T-helper 1 cell treated with Interleukin-12 subunit alpha and Interleukin-12 subunit beta and Interleukin-4 antibody, amounts not matched to agents 30 μg/mL and 1 μg/mL, for 36 hours (primary cell): ENCODE measurements around the gene PTPRN2.
"Not testable (repeated sequence)": the region's sequence is repeated elsewhere in the genome, so short reads cannot be mapped to it uniquely, and the experiment has no call there.

Source experiments
- H3K27ac Mint-ChIP-seq: one replicate; pipeline ENCODE4 v1.8.0; 2021; ENCODE audit warnings: mild to moderate bottlenecking, mixed read lengths
- H3K27me3 Mint-ChIP-seq: one replicate; pipeline ENCODE4 v1.8.0; 2021; ENCODE audit warnings: low read depth, mixed read lengths
- H3K36me3 Mint-ChIP-seq: one replicate; pipeline ENCODE4 v1.8.0; 2021; ENCODE audit warnings: low read depth, mixed read lengths
- H3K4me1 Mint-ChIP-seq: one replicate; pipeline ENCODE4 v1.8.0; 2021; ENCODE audit warnings: low read depth, mixed read lengths
- H3K4me3 Mint-ChIP-seq: one replicate; pipeline ENCODE4 v1.8.0; 2021; ENCODE audit warnings: mild to moderate bottlenecking, moderate library complexity, mixed read lengths
- H3K9me3 Mint-ChIP-seq: one replicate; pipeline ENCODE4 v1.8.0; 2021; ENCODE audit warnings: mixed read lengths

PTPRN2 gene

GRCh38 chr7:157595086-157595855, 992.4 kb downstream of the PTPRN2 start:
- Mint-ChIP-seq H3K27me3 (no peaks in the 10 kb centered on the region), H3K4me1 (no peaks in the 10 kb centered on the region)

DNA sequence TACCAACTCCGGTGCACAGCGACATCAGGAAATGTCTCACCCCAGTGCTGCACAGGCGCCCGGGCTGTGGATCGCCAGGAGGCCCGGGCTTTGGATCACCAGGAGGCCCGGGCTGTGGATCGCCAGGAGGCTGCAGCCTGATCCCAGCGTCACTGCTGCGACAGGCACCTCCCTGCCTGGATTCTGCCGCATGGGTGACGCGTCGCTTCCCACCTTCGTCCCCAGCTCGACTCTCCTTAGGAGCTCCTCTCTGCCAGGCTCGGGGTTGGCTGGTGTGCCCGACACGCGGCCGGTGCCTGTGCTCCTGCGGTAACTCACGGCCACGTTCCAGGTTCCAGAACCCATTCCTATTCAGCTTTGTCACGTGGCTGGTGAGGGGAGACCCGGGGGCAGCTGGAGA, 993.3 kb downstream of the PTPRN2 start:
- H3K27ac Mint-ChIP-seq: no peak overlapping the region
- H3K36me3 Mint-ChIP-seq: no peaks in the 10 kb centered on the region
- no peaks in the 10 kb centered on the region for H3K4me1 Mint-ChIP-seq
- no peak overlapping the region for H3K4me3 Mint-ChIP-seq
- H3K9me3 Mint-ChIP-seq: no peaks in the 10 kb centered on the region
- H3K27me3 Mint-ChIP-seq: no peaks in the 10 kb centered on the region

More at GRCh38 chr7:157595086-157595855, 992.4 kb downstream of the PTPRN2 start:
- peak overlapping the region; percentile 26 for H3K27ac Mint-ChIP-seq
- no peaks in the 10 kb centered on the region for H3K36me3 Mint-ChIP-seq
- no peaks in the 10 kb centered on the region for H3K9me3 Mint-ChIP-seq
- no peak overlapping the region for H3K4me3 Mint-ChIP-seq

DNA sequence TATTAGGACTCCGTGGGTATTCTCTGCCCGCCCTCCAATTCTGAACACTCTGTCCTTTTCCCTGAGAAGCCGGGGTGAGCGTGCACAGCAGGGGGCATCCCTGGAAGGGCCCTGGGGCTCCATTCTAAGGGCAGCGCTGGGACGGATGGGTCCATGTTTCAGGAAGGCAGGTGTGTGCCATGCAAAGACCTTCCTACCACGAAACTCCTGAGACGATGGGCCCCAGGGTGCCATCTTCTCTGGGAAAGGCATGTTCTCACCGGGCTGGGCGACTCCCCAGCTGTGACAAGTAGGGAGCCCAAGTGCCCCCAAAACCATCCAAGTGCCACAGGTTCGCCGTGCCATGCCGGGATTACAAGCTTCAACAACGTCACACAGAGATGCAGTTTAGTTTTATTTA, 994.1 kb downstream of the PTPRN2 start:
- H3K27ac Mint-ChIP-seq: no peak overlapping the region
- H3K36me3 Mint-ChIP-seq: no peaks in the 10 kb centered on the region
- no peak overlapping the region for H3K4me3 Mint-ChIP-seq
- no peaks in the 10 kb centered on the region for H3K4me1 Mint-ChIP-seq
- no peaks in the 10 kb centered on the region for H3K9me3 Mint-ChIP-seq
- no peaks in the 10 kb centered on the region for H3K27me3 Mint-ChIP-seq

GRCh38 chr7:157592636-157593320, 994.8 kb downstream of the PTPRN2 start:
- not testable (repeated sequence) for H3K4me3 Mint-ChIP-seq, H3K9me3 Mint-ChIP-seq, H3K4me1 Mint-ChIP-seq, H3K27ac Mint-ChIP-seq, H3K36me3 Mint-ChIP-seq, H3K27me3 Mint-ChIP-seq

GRCh38 chr7:157590526-157590925, 997.1 kb downstream of the PTPRN2 start:
- no peaks in the 10 kb centered on the region for H3K9me3 Mint-ChIP-seq
- no peak overlapping the region for H3K4me3 Mint-ChIP-seq
- H3K4me1 Mint-ChIP-seq: peaks cover 3% of the 10 kb centered on the region
- peaks cover under 1% of the 10 kb centered on the region for H3K36me3 Mint-ChIP-seq
- peaks cover 4% of the 10 kb centered on the region for H3K27me3 Mint-ChIP-seq
- no peak overlapping the region for H3K27ac Mint-ChIP-seq

GRCh38 chr7:157589680-157590079, 997.9 kb downstream of the PTPRN2 start:
- Mint-ChIP-seq H3K27me3 (peaks cover 12% of the 10 kb centered on the region), H3K36me3 (peaks cover 2% of the 10 kb centered on the region), H3K27ac (no peak overlapping the region), H3K9me3 (no peaks in the 10 kb centered on the region), H3K4me1 (peaks cover 7% of the 10 kb centered on the region), H3K4me3 (no peak overlapping the region)

DNA sequence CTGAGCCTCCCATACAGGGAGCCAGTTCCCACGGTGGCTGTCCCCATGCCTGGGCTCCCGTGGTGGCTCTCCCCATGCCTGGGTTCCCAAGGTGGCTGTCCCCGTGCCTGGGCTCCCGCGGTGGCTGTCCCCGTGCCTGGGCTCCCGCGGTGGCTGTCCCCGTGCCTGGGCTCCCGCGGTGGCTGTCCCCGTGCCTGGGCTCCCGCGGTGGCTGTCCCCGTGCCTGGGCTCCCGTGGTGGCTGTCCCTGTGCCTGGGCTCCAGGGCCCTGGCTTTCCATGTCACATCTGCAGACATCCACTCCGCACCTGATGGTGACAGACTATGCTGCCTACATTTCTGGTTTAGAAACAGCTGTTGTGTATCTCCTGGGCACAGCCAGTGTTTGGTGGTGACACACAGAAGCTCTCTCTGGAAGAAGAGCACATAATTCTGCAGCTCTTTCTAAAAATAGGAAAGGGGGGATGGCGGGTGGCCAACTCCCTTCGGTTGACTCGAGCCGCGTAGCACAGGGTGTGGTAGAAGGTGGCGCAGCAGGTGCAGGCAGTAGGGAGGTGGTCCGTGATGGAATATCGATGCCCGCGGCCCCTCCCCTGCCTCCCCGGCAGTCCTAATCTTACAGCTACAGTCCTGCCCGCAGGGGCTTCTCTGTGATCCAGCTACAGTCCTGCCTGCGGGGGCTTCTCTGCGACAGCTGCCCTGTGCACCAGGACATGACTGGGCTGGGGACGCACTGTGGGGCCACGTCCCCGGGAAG, 999.6 kb downstream of the PTPRN2 start:
- no peak overlapping the region for H3K4me3 Mint-ChIP-seq
- no peaks in the 10 kb centered on the region for H3K9me3 Mint-ChIP-seq
- H3K27me3 Mint-ChIP-seq: peaks cover 28% of the 10 kb centered on the region
- no peak overlapping the region for H3K27ac Mint-ChIP-seq
- peaks cover 2% of the 10 kb centered on the region for H3K36me3 Mint-ChIP-seq
- peaks cover 7% of the 10 kb centered on the region for H3K4me1 Mint-ChIP-seq

DNA sequence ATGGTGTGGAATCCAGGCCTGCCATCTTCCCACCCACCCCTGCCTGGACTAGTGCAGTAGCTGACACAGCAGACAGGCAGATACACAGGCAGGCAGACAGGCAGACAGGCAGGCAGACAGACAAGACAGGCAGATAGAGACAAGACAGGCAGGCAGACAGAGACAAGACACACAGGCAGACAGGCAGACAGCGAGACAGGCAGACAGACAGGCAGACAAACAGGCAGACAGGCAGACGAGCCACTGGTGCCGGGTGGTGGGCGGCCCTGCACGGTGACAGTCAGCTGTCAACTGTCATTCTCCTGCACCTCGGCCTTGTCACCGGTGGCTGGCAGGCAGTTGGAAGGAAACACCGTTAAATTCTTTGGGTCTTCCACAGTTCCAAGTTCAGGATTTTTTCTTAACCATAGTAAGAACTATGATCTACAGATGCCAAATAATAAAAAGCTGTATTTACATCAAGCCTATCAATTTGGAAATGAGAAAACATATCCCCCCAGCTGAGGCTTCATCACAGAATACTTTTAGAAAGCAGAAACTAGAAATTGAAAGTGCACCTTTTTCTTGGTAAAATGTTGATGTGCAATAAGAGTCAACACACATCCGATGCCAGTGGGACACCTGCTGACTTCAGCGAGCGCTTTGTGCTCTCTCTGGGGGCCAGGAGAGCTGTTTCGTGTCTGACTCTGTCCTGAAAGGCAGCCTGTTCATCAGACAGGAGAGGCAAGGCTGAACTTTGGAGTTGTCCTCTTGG, 1000.4 kb downstream of the PTPRN2 start:
- H3K27me3 Mint-ChIP-seq: peaks cover 30% of the 10 kb centered on the region
- H3K4me1 Mint-ChIP-seq: peaks cover 7% of the 10 kb centered on the region
- peaks cover 2% of the 10 kb centered on the region for H3K36me3 Mint-ChIP-seq
- no peak overlapping the region for H3K27ac Mint-ChIP-seq
- H3K4me3 Mint-ChIP-seq: no peak overlapping the region
- H3K9me3 Mint-ChIP-seq: no peaks in the 10 kb centered on the region

DNA sequence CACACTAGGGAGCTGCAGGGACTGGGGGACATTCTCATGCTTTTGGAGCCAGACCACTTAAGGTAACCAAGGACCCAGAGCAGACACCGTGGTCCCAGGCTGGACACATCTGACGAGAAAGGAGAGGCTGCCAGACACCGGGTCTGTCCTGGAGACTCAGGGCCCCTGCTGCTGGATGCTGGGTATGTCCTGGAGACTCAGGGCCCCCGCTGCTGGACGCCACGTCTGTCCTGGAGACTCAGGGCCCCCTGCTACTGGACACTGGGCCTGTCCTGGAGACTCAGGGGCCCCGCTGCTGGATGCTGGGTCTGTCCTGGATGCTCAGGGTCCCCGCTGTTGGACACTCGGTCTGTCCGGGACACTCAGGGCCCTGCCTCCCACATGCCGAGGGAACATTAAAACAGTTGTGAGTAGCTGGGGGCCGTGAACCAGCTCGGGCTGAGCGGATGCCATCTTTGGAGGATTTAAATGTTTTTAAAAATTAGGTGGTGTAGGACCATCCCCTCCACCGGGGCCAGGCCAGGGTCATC, 1001.1 kb downstream of the PTPRN2 start:
- Mint-ChIP-seq H3K27ac (no peak overlapping the region), H3K9me3 (no peaks in the 10 kb centered on the region), H3K4me3 (no peak overlapping the region), H3K4me1 (peaks cover 7% of the 10 kb centered on the region), H3K27me3 (peaks cover 30% of the 10 kb centered on the region), H3K36me3 (peaks cover 2% of the 10 kb centered on the region)

DNA sequence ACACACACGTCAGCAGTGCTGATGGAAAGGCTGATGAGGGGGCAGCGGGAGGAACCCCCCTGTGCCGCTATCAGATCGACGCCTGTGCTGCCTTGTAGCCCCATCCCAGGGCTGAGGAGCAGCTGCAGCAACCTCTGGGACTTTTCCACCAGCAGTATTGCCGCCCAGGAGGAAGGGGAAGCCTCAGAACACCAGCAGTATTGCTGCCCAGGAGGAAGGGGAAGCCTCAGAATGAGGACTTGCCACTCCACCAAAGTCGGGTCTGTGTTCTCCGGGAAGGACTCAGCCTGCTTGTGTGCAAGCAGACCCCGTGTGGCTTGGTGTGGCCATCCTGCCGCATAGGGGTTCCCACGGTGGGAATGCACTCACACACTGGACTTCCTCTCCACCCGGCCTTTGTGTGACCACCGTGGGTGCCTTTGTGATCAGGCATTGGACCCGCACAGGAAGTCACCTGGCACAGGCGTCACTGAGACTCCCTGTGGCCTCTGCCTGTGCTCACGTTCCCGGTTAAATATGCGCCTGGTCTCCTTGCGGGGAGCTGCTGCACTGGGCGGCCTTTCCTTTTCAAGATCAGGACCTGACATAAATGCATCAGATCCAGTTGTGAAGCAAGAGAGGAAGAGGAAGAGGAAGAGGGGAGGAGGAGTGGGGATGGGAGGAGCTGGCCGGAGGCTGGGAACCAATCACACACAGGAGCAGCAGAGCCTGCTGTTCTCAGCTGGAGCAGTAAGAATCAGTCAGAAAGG, 1002.3 kb downstream of the PTPRN2 start:
- Mint-ChIP-seq H3K4me1 (peaks cover 7% of the 10 kb centered on the region), H3K9me3 (no peaks in the 10 kb centered on the region), H3K36me3 (peaks cover 2% of the 10 kb centered on the region), H3K27ac (no peak overlapping the region), H3K4me3 (peak overlapping the region; percentile 67), H3K27me3 (peaks cover 30% of the 10 kb centered on the region)

- H3K4me1 Mint-ChIP-seq: peaks cover 7% of the 10 kb centered on the region
- H3K36me3 Mint-ChIP-seq: peaks cover 2% of the 10 kb centered on the region
- no peaks in the 10 kb centered on the region for H3K9me3 Mint-ChIP-seq
- peaks cover 33% of the 10 kb centered on the region for H3K27me3 Mint-ChIP-seq
- no peak overlapping the region for H3K4me3 Mint-ChIP-seq
- peak overlapping the region; percentile 56 for H3K27ac Mint-ChIP-seq
Measured at GRCh38 chr7:157584420-157584819, 1003.2 kb downstream of the PTPRN2 start.

DNA sequence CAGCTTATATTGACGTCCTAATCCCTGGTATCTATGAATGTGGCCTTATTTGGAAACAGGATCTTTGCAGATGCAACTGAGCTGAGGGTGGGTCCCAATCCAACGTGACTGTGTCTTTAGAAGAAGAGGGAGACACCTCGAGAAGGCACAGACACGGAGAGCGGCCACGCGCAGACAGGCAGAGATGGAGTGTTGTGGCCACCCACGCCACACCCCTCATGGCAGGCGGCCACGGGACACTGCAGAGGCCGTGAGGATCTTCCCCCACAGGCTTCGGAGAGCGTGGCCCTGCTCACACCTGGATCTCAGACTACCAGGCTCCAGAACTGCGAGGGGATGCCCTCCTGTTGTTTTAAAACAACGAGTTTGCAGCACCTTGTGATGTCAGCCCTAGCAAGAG, 1005.9 kb downstream of the PTPRN2 start:
- Mint-ChIP-seq H3K27ac (no peak overlapping the region), H3K4me3 (no peak overlapping the region), H3K27me3 (peaks cover 41% of the 10 kb centered on the region), H3K36me3 (peaks cover 2% of the 10 kb centered on the region), H3K9me3 (no peaks in the 10 kb centered on the region), H3K4me1 (peaks cover 5% of the 10 kb centered on the region)

DNA sequence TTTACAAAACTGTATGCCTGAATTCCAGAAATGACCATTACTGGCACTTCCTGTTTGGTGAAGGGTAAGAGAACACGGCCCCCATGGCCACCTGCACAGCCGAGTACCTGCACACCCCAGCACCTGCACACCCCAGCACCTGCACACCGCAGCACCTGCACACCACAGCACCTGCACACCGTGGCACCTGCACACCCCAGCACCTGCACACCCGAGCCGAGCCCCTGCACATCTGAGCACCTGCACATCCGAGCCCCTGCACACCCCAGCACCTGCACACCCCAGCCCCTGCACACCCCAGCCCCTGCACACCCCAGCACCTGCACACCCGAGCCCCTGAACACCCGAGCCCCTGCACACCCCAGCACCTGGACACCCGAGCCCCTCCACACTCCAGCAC, 1007.3 kb downstream of the PTPRN2 start:
- peaks cover 44% of the 10 kb centered on the region for H3K27me3 Mint-ChIP-seq
- no peak overlapping the region for H3K27ac Mint-ChIP-seq
- H3K4me3 Mint-ChIP-seq: no peak overlapping the region
- H3K9me3 Mint-ChIP-seq: no peaks in the 10 kb centered on the region
- H3K4me1 Mint-ChIP-seq: peaks cover 9% of the 10 kb centered on the region
- peaks cover under 1% of the 10 kb centered on the region for H3K36me3 Mint-ChIP-seq
